Stimulated activated CD8-positive, alpha-beta memory T cell treated with anti-CD3 and anti-CD28 coated beads, Interleukin-15, amount 100 ng/mL, for 1 hour (primary cell): ENCODE results near the gene MAPK10.
"Not testable (repeated sequence)": the region's sequence is repeated elsewhere in the genome, so short reads cannot be mapped to it uniquely, and the experiment has no call there.

ENCODE experiments used
- DNase-seq: peaks from one replicate; pipeline ENCODE4 v3.0.0-alpha.2; 2020; ENCODE audit warnings: low read depth

Gene MAPK10

GRCh38 chr4:85967872-85968271, 392.0 kb downstream of the MAPK10 start:
- no peak for DNase-seq

DNA sequence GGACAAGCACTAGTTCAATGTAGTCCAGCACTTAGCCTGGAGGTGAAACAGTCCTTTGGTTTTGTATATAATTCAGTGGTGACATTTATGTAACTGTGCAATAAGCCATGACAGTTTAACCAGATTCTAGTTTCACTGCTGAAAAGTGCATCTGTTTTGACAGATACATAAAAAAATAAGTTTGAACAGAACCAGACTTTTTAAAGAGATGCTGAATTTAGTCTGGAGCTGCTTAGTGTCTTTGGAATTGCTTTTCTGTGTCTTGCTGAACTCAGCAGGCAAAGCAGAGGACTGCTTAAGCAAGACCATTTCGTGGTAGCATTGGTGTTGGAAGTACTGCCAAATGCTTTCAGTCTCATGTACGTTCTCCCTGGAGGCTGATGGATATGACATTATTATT, 393.5 kb downstream of the MAPK10 start:
- no peak for DNase-seq

DNA sequence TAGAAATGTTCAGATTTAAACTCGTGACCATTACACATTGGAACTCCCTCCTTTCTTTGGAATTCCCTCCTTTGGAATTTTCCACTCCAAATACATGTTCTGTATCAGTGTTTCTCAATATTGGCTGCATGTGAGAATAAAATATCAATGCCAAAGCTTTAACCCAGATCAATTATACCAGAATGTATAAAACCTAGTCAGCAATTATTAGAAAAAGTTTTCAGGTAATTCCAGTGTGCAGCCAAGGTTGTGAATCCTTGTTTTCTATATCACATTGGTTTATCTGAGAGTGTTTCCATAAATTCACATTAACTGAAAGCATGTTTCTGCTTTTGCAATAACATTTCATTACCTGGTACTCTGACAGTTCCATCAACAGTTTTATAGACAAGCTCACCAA, 394.3 kb downstream of the MAPK10 start:
- no peak for DNase-seq

- DNase-seq = not testable (repeated sequence)
Observed at GRCh38 chr4:85965017-85965416, 394.8 kb downstream of the MAPK10 start.

DNA sequence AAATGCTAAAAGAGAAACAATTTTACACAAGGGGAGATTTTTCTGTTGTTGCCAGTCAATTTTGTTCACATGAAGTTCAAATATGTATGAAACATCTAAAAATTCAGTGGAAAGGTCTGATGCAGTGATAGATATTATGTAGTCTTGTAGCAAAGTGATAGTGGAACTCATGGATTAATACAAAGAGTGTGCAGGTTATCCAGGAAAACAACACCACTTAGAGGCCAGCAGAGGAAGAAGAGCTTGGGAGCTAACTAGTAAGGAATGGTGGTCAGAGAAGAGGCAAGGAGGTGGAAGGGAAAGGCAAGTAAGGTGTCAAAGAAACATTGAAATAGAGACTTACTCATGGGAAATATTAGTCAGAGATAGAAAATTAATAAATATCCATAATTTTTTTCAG, 395.6 kb downstream of the MAPK10 start:
- no peak for DNase-seq

GRCh38 chr4:85963231-85963630, 396.6 kb downstream of the MAPK10 start:
- DNase-seq = no peak

GRCh38 chr4:85961887-85962286, 398.0 kb downstream of the MAPK10 start:
- DNase-seq = no peak

- no peak for DNase-seq
Observed at GRCh38 chr4:85956293-85956945, 403.4 kb downstream of the MAPK10 start.

DNA sequence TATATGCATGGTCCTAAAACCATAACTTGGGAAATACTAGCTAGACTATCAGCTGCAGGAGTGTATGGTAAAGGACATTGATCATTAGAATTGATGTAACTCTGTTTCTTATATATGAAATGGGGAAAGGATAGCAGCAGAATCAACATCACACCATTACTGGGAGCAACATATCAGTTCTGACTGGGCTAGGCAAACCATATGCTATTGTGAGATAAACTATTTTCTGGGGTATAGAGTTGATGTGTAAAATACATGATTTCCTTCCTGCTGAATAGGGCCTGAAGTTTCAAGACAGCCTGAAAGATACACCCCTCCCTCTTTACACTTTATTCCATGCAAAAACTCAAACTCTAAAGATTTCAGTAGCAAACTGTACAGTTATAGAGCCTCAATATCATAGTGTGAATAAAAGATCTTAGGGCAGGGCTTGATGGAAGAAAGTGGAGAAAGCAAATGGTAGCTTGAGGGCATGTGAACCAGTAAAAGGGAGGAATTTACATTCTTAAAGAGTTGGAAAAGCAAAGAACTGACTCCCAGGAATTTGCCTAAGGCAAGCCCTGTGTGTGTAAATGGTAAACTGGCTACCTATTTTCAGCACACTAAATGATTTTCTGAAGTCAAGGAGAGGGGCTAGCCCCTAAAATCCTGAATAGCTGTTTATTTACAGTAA, 404.1 kb downstream of the MAPK10 start:
- DNase-seq = no peak

DNA sequence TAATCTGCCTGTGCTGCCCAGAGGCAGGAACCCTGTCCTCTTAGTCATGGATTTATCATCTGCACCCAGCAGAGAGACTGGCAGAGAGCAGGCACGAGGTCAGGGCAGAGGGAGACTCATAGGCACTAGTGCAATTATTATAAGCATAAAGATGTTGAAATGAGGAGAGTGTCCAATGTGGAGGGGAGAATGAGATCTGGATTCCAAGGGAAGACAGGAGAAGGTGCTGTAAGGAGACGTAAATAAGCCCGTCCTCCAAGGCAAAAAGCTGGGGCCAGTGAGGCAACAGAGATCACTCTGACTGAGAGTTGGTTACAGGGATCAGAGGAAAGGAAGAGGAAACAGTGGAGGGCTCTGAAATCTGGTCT, 406.2 kb downstream of the MAPK10 start:
- no peak for DNase-seq

DNA sequence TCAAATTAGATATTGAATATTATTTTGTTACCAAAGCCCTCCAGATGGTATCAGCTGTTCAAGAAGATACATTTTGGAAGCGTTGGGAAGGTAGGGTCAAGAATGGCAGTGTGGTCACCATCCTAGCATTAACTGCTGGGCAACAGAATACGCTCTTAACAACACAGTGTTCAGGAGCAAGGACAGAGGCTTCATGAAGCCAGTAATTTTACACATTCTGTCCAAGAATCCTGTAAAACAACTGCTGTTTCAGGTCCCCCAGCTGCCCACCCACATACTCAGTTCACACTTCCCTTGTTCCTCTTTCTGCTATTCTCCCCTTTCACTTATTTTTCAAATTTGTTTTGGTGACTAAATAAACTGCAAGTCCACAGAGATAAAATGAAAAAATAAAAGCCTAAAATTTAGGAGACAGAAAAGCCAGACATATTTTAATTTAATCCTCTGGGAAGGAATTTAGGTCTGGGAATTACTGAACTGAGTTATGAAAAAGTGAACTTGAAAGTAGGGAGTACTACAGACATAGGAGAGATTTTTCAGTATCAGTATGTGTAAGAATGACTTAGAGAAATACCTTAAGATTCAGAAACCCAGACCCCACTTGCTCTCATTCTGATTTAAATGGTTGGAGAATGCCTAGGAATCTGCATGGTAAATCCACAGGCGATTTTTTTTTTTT, 406.7 kb downstream of the MAPK10 start:
- DNase-seq = no peak

- DNase-seq = no peak
Observed at GRCh38 chr4:85952528-85952927, 407.3 kb downstream of the MAPK10 start.

GRCh38 chr4:85951099-85951498, 408.8 kb downstream of the MAPK10 start:
- DNase-seq = no peak

GRCh38 chr4:85946821-85947220, 413.0 kb downstream of the MAPK10 start:
- no peak for DNase-seq

DNA sequence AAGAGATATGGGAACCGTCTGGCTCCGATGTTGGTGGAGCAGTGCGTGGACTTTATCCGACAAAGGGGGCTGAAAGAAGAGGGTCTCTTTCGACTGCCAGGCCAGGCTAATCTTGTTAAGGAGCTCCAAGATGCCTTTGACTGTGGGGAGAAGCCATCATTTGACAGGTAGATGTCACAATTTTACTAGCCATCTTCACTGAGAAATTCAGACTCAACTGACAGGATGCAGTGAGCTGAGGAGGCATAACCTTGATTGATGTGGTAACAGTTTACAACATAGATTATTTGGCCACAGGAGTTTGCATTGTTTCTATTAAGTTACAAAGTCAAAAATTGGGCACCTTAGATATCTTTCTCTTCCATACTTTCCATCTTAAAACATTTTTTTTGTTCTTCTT, 417.7 kb downstream of the MAPK10 start:
- no peak for DNase-seq

- DNase-seq = no peak
Observed at GRCh38 chr4:85940151-85940550, 419.7 kb downstream of the MAPK10 start.
